ENCODE data around the gene CAMKMT. TPM values are rescaled to one million over a fixed set of nuclear protein-coding genes. Genes with fewer than 3 reads are reported as not detected.

CAMKMT gene
- total RNA-seq, 1 experiment from 2014 or later, result 17.4 TPM

DNA sequence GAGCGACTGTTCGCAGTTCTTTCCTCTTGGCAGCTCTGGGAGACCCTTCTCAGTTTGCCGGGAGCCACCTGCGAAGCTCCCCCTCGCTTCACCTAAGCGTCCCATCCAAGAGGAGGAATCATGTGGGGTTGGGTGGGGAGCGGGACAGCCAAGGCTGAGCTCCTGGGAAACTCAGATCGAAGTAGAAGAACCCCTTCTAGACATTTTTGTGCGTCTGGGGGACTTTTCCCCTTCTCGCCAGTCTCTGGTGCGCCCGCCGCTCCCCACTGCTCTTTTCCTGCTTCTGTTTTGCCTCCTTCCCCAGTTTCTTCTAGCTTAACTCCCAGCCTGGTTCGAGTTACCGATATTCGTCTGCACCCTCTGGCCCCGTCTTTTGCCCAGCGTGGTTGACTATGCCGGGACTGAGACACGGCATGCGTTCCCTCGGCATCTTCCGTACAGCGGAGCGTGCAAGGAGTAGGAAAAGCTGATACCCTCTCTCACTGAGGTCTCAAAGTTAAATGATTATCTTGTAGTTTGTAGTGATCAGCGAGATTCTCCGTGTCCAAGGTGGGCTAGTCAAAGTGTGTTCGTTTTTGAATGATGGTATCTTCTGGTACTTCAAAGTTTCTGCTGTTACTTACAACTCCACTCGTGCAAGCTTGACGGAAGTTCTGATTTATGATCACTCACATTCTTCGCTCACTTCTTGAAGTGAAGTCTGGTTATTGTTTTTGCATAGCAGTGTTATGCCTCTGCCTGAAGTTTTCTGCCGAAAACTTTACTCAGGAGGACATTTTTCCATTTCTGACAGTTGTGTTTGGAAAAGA lies 664 bp downstream of the CAMKMT start:
- H3K79me2 ChIP-seq (ENCODE audit: insufficient read depth, low read length), result peaks cover 10% of the 10 kb centered on the region; the same call in 1 of the 2 replicates
- H3K23me2 ChIP-seq (ENCODE audit: insufficient read length, low read depth, low read length, poor library complexity, severe bottlenecking), result peaks cover 12% of the 10 kb centered on the region
- H3K27me3 ChIP-seq (ENCODE audit: insufficient read depth, low read length), result no peaks in the 10 kb centered on the region
- no peak overlapping the region for H2BK12ac ChIP-seq (ENCODE audit: insufficient read length, low read depth, low read length)
- no peak overlapping the region for H3K56ac ChIP-seq (ENCODE audit: insufficient read length, low read depth, low read length)
- H3K4me1 ChIP-seq (ENCODE audit: insufficient read depth, low read length), result peaks cover 3% of the 10 kb centered on the region; the same call in 1 of the 2 replicates
- peak overlapping the region; percentile 84 for H3K4me2 ChIP-seq (ENCODE audit: insufficient read depth, insufficient read length, low read length)
- H4K5ac ChIP-seq (ENCODE audit: insufficient read length, low read depth, low read length), result no peak overlapping the region
- H3K36me3 Mint-ChIP-seq (ENCODE audit: insufficient read depth in 1 of 3, low read depth in 3 of 3), result no peaks in the 10 kb centered on the region; a peak in 1 of 7 replicates
- H3K79me1 ChIP-seq (ENCODE audit: insufficient read depth, low read depth, low read length, poor library complexity, severe bottlenecking), result no peaks in the 10 kb centered on the region
- WGBS (ENCODE audit: extremely low coverage, insufficient read length, low lambda C conversion rate), result no CpG with 5 or more reads among the region's 32 CpGs
- no peak overlapping the region for H2BK120ac ChIP-seq (ENCODE audit: low read depth, low read length, poor library complexity, severe bottlenecking)
- H3K18ac ChIP-seq (ENCODE audit: insufficient read length, low read depth, low read length), result peak overlapping the region; percentile 41
- peak overlapping the region; percentile 18; the same call in 1 of the 2 replicates for H3K14ac ChIP-seq (ENCODE audit: insufficient read depth, low read length)
- no peak overlapping the region for H3K23ac ChIP-seq (ENCODE audit: insufficient read length, low read depth, low read length)
- no peak overlapping the region for H4K8ac ChIP-seq (replicated peaks; ENCODE audit: insufficient read length, low read depth, low read length)
- no peak for TF ChIP-seq CTCF (conservative IDR thresholded peaks at IDR 0.05)
- H3K4ac ChIP-seq (ENCODE audit: low read depth, low read length), result no peak overlapping the region
- H4K20me1 ChIP-seq (ENCODE audit: control insufficient read depth, insufficient read depth, insufficient read length), result no peaks in the 10 kb centered on the region
- no peak overlapping the region for H3K27ac ChIP-seq (ENCODE audit: insufficient read length, low read depth, low read length)
- H3K9me3 ChIP-seq (ENCODE audit: control insufficient read depth, low read depth, low read length), result no peaks in the 10 kb centered on the region
- no peak overlapping the region for H2BK20ac ChIP-seq (ENCODE audit: low read depth, low read length, poor library complexity, severe bottlenecking)
- H3K27ac Mint-ChIP-seq, result peak overlapping the region; percentile 46 to 95 (median 91); a peak in 6 of 7 replicates
- peak overlapping the region; percentile 71 for H3K9ac ChIP-seq (ENCODE audit: extremely low read depth, insufficient read length, low read length)
- peak; percentile 37 for DNase-seq
- H4K91ac ChIP-seq (ENCODE audit: insufficient read length, low read depth, low read length), result no peak overlapping the region
- H3T11ph ChIP-seq (ENCODE audit: low read length), result no peak overlapping the region
- no peak overlapping the region for H2AK5ac ChIP-seq (ENCODE audit: insufficient read length, low read length)
- H3K27me3 Mint-ChIP-seq (ENCODE audit: low read depth), result no peaks in the 10 kb centered on the region
- H3K9me3 Mint-ChIP-seq, result no peaks in the 10 kb centered on the region
- H3K4me1 Mint-ChIP-seq, result peaks cover 12 to 21% of the 10 kb centered on the region in 2 experiments
- peak overlapping the region; percentile 95 to 100 for H3K4me3 Mint-ChIP-seq
- no peak overlapping the region for H2AFZ ChIP-seq (ENCODE audit: low read length)
- H2BK15ac ChIP-seq (ENCODE audit: low read depth, low read length), result no peak overlapping the region
- no peak overlapping the region for H2BK5ac ChIP-seq (ENCODE audit: insufficient read length, low read length)

Data from H9 (cell line).